SIG-M5 treated with dmso at 0.1 percent for 504 hours (cell line): Measurements from ENCODE around the gene CELA2B.
"Not testable (repeated sequence)": the region's sequence is repeated elsewhere in the genome, so short reads cannot be mapped to it uniquely, and the experiment has no call there.

Experiments
- DNase-seq: peaks from one replicate; lab custom pipeline; 2025; ENCODE audit not compliant: unreplicated experiment; lab: John Stamatoyannopoulos, UW

The CELA2B gene

DNA sequence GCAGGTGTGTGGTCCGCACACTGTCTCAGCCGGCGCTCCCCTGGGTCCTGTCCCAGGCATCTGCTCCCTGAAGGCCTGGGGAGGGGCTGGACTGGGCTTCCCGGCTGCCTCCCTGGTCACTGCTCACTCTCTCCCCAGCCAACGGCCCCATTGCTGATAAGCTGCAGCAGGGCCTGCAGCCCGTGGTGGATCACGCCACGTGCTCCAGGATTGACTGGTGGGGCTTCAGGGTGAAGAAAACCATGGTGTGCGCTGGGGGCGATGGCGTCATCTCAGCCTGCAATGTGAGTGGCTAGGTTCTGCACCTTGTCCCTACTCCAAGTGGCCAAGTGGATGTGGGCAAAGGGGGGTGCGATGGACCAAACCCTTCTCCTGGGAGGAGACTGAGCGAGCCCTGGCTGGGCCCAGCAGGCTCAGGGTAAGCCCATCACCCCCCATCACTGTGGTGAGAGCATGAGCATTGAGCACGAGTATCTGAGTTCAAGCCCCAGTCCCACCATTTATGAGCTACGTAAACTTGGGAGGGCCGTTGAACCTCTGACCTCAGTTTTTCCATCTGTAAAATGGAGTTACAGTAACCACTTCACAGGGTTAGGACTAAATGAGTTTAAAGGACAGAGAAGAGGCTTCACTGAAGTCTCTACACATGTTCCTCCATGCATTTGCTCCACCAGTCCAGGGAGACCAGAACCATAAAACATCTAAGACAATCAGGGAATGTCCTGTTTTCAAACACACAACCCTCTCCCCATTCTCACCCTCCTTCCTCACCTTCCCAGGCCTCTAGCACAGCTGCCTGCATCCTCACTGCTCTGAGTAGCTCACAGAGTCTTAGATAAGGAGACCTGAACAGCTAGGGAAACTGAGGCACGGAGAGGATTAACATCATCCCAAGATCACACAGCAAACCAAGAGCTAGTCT lies 31.2 kb upstream of the CELA2B start:
- no peak for DNase-seq

DNA sequence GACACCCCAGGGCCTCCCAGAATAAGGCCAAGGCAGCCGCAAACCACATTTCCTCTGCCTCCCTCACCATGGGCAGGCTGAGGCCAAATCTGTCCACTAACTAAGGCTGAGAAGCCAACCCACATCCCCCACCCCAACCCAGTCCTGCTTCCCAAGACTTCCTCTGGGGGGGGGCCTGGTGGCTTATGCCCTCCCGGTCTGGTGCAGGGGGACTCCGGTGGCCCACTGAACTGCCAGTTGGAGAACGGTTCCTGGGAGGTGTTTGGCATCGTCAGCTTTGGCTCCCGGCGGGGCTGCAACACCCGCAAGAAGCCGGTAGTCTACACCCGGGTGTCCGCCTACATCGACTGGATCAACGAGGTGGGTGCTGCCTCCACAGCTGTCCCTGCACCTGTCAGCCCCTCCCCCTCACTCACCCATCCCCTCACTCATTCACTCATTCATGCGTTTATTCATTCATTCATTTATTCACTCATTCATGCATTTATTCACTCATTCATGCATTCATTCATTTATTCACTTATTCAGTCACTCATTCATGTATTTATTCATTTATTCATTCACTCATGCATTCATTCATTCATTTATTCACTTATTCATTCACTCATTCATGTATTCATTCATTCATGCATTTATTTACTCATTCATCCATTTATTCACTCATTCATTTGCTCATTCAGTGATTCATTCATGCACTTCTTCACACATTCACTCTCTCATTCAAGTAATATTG lies 30.3 kb upstream of the CELA2B start:
- no peak for DNase-seq

DNA sequence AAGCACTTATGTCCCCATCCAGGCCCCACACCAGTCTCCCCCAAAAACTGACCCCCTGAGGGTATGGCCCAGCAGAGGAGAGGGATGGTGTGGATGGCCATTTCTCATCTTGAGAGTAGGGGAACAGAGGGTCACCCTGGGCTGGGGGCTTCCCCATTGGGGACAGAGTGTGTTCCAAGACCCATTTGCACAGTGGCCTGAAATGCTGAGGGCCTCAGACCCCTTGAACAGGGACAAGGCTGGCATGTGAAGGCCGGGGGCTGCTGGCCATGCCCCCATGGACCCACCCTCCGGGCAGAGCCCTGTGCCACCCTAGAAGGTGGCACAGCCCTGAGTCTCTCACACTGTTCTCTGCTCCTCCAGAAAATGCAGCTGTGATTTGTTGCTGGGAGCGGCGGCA lies 29.7 kb upstream of the CELA2B start:
- no peak for DNase-seq

DNA sequence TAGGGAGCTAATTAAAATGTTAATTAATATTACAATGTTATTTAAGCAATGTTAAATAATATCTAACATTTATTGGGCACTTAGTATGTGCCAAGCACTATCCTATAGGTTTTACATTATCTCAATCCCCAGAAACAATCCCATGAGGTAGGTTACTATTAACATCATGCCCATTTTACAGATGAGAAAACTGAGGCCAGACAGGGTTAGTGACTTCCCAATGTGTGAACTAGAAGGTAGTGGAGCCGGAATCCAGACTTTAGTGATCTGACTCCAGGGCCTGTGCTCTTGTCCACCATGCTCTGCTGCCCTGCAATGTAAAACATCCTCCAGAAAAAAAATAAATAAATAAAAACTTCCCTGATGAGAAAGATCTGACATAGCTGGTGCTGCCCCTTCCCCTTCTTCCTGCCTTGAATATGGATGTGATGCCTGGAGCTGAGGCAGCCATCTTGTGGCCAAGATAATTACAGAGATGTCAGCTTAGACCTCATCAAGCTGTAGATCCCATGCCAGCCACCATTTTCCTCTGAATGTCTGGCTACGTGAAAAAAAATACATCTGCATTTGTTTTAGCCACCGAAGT lies 26.9 kb upstream of the CELA2B start:
- no peak for DNase-seq

DNA sequence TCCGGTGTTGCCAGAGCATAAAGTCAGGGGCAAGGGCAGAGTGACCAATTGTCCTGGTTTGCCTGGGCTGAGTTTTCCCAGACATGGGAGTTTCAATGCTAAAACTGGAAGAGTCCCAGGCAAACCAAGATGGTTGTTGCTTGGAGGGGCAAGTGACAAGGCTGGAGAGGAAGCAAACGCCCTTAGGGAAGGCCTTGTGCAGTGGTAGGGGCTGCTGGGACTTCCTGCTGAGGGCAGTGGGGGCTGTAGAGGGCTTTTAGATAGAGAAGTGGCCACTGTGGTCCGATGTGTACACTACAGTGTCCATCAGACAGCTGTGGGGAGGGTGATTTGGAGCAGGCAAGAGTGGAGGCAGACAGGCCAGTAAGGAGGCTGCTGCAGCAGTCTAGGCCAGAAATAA lies 26.3 kb upstream of the CELA2B start:
- DNase-seq: no peak

DNA sequence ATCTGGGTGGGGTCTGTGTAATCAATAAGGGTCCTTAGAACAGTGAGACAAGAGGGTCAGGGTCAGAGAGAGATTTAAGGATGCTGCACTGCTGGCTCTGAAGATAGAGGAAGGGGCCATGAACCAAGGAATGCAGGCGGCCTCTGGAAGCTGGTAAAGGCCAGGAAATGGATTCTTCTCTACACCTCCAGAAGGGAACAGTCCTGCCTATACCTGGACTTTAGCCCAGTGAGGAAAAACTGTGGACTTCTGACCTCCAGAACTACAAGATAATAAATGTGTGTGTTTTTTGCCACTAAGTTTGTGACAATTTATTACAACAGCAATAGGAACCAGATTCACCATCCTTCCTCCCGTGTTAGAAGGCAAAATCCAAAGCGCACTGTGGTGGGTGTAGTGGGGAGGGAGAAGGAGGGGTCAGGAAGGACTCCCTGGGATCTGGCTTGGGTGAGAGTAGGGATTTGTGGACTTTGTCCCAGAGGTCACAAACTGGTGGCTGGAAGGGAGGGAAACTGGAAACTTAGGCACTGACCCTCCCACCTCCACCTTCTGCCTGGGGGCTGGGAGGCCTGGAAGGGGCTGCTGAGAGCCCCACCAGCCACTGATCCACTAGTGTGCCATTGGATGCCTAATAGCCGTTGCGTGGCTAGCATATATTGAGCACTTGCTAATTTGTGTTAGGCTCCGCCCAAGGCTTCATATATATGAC lies 24.7 kb upstream of the CELA2B start:
- DNase-seq: no peak

DNA sequence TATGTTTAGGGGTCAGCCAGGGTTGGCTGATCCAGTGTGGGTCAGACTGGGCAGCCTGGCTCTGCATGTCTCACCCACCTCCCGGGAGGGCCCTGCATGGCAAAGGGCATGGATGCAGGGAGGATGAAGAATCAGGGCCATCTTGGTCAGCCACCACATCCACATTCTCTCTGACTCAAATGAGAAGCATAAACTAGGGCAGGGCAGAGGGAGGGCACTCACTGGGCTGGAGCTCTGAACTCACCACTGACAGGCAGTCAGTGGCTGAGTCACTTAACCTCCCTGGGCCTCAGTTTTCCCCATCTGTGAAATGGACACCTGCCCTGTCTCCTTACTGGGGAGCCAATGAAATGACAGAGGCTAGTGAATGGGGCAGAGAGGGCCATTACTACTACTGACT lies 23.7 kb upstream of the CELA2B start:
- DNase-seq: no peak

DNA sequence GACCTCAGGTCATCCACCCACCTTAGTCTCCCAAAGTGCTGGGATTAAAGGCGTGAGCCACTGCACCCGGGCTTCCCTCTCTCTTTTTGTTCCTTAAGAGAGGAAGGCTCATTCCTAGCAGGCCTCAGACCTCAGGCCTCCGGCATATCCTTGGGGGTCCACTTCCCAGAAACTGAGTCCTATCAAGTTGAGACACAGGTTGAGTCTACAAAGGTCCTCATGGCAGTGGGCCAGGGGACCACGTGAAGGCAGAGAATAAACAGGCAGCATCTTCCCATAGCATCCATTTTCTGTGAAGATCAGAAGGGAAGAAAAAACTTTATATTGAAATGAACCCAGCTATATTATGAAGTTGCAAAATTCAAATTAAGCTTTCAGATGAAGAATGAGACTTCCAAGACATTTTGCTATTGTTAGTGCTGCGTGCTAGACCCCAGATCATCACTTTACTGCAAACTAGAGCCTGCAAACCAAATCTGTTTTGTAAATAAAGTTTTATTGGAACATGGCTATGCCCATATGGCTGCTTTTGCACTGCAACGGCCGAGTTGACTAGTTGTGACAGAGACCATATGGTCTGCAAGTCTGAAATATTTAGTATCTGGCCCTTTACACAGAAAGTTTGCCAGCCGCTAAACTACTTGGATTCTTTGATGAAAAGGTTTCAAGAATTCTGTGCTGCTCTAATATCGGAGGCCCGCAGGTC lies 22.9 kb upstream of the CELA2B start:
- DNase-seq: no peak

DNA sequence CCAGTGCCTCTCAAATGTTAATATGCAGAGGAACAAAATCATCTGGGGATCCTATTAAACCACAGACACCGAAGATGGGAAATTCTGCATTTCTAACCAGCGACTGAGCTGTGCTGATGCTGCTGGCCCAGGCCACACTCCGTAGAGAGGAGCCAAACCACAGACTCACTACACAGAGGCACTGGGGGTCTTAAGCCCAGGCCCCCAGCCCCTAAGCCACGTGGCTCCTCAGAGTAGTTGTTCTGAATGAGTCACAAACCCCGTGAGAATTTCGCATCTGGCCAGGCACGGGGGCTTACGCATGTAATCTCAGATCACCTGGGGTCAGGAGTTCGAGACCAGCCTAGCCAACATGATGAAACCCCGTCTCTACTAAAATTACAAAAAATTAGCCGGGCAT lies 22.2 kb upstream of the CELA2B start:
- DNase-seq: no peak

DNA sequence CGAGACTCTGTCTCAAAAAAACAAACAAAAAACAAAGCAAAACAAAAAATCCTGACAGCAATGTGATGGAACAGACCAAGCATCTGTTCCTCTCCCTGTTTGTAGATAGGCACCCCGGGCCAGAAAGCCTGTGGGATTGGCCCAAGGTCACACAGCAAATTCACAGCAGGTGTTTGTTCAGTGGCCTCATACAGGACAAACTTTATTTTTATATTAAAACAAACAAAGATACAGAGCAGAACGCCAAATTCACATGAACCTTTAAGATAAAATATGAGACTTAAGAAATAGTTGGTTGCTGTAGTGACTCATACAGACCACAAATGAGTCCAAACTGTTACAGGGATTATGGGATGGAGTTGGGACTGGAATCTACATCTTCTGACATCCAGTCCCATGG lies 21.6 kb upstream of the CELA2B start:
- no peak for DNase-seq

DNA sequence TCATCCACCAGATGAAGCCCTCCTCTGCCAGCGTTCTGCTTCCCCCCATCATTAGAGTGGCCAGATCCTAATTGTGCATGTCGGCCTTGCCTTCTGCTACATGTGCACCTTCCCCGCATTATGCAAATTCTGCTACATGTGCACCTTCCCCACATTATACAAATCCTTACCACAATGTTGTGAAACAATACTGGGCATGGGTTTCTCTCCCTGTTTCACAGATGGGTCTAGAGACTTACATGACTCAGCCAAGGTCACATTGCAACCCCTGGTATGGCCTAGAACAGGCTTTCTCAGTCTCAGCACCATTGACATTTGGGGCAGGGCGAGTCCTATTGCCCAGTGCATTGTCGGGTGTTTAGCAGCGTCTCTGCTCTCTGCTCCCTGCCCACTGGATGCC lies 20.4 kb upstream of the CELA2B start:
- peak; percentile 53 for DNase-seq

DNA sequence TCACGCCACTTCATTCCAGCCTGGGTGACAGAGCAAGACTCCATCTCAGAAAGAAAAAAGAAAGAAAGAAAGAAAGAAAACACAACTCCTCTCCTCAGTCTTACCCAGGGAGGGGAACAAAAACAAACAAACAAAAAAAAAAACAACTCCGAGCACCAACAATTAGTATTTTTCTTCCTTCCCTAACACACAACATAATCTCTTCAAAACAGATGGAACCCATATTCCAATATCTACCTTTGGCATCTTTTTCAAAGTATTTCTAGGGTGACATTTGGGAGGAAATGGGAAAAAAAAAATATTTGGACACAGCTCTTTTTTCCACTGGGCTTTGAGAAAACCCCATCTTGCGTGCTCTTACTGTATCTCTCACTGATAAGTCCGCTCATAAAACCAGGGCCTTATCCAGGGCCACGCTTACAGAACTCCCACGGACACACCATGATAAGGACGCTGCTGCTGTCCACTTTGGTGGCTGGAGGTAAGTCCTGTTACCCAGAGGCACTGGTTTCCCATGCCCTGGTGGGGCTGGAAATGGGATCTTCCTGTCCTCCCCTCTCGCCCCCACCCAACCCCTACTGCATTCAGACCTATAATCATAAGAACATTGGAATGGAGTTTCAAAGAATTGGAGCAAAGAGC lies 19.5 kb upstream of the CELA2B start, which contains the start of gene CELA2A:
TSS of gene CELA2A (plus strand) at position 420 of the 642 bp plus-strand sequence. CDS start at position 442, 22 bp downstream.
- DNase-seq: no peak

DNA sequence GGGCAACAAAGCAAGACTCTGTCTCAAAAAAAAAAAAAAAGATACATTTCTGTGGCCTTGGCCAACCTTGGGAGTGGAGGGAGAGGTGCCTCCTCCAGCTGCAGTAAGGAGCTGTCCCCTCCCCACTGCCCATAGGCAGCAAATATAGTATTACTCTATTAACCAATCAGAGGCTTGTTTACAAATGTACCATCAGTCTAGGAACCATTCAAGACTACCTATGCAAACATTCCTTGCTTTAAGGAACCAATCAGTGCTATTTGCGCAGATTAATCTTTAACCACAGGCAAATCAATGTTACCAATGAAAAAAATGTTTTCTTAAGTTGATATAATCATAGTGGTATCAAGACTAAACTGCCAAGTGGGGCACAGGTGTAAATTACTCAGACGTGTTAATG lies 18.3 kb upstream of the CELA2B start:
- no peak for DNase-seq

DNA sequence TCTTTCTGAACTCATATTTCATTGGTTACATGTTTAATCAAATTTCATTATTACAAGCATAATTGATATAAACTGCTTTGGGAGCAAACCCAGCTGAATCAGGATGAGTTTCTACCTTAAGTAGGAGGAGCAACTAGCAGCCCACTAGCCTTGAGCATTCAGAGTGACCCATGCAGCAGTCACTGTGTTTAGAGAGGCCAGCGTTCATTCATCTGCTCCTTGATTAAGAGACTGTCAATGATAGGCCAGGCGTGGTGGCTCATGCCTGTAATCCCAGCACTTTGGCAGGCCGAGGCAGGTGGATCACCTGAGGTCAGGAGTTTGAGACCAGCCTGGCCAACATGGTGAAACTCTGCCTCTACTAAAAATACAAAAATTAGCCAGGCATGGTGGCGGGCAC lies 17.5 kb upstream of the CELA2B start:
- not testable (repeated sequence) for DNase-seq

DNA sequence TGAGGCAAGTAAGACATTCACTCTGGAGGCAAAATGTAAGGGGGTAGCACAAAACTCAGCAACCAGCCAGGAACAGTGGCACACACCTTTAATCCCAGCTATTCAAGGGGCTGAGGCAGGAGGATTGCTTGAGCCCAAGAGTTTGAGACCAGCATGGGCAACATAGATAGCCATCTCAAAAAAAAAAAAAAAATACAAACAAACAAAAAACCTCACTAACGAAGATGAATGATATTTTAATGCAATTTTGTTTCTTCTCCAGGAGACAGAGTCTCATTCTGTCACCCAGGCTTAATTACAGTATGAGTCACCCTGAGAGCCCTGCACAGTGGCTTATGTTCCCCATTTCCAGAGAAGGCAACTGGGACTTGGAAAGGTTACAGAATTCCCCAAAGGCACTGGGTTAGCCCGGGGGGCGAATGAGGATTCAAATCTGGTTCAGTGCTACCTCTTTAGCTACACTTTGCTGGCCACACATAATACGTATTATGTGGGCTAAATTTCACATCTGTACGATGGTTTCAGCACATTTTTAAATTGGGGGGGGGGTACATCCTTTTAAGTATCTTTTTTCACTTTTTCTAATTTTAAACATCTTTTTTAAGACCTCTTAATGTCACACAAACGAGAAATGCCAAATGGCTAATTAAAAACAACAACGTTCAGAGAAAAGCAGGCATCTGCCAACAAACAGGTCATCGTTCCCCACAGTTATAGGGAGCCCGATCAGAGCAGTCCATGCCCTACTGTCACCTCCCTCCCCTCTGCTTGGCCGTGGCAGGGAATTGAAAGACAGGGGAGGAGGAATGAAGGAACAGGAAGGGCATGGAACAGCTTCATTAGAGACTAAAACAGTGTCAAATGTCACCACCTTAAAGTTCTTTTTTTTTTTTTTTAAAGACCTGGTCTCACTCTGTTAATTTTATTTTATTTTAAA lies 15.9 kb upstream of the CELA2B start:
- no peak for DNase-seq

DNA sequence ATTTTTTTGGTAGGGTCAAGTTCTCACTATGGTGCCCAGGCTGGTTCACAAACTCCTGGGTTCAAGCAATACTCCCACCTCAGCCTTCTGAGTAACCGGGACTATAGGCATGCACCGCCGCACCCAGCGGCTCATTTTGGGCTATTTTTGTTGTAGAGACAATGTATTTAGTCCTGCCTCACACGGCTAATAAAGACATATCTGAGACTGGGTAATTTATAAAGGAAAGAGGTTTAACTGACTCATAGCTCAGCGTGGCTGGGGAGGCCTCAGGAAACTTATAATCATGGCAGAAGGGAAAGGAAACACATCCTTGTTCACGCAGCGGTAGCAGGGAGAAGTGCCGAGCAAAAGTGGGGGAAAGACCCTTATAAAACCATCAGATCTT lies 15.2 kb upstream of the CELA2B start:
- no peak for DNase-seq

DNA sequence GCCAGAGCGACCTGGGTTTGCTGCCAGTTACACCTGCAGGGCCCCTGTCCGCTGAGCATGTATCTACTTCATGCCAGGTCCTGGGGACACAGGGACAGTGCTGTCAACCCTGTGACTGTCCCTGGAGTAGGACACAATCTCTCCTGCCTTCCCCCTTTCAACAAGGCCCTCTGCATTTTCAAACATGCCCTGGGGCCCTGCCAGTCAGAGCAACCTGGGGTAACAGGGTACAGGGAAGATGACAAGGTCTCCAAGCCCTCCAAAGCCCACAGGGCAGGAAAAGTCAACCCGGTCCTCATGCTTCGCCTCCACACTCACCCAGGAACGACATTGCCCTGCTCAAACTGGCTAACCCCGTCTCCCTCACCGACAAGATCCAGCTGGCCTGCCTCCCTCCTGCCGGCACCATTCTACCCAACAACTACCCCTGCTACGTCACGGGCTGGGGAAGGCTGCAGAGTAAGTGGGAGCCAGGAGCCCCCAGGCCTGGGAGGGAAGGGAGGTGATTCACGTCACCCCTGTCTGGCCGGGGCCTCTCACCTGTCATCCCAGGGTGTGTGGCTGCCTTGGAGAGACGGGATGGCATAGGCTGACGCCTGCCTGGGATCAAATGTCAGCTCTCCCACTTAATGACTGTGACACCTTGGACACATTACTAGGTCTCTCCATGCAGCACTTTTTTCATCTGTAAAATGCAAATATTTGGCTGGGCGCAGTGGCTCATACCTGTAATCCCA lies 12.7 kb upstream of the CELA2B start:
- DNase-seq: not testable (repeated sequence)

DNA sequence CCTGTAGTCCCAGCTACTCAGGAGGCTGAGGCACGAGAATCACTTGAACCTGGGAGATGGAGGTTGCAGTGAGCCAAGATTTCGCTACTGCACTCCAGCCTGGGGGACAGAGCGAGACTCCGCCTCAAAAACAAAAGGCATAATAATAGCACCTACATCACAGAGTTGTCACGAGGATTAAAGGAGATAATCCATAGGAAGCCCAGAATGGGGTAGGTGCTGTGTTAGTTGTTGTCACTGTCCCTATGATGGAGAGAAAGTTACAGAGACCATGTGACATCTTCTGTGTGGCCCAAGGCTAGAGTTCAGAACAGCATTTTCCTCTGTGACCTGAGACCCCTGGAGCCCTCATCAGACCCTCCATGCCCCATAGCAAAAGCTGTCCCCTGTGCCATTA lies 12.0 kb upstream of the CELA2B start:
- not testable (repeated sequence) for DNase-seq
